Tibial artery (tissue), 4 donors: ENCODE results near the gene RHBDD3.

Source experiments
- DNase-seq, 2 donors: peaks; one replicate each; pipeline ENCODE4 v3.0.0-alpha.2; 2019
- H3K27ac ChIP-seq, 2 donors: fragments of 200-600 bp; sonication (generic) in 1 of 2; 1 replicate in 1 of 2; 2 replicates in 1 of 2; pipeline ENCODE4 v1.5.1; 2018 to 2019; ENCODE audit warnings: mild to moderate bottlenecking in 1 of 2
- H3K27me3 ChIP-seq, 2 donors: fragments of 200-600 bp; sonication (generic) in 1 of 2; one replicate each; pipeline versions ENCODE4 v1.5.1 to v1.6.0; 2016 to 2019
- H3K36me3 ChIP-seq, 3 donors: fragments of 200-600 bp; sonication (generic) in 2 of 3; one replicate each; pipeline ENCODE4 v1.5.1; 2016 to 2019; ENCODE audit warnings: mild to moderate bottlenecking in 2 of 3
- H3K4me1 ChIP-seq, 4 donors: fragments of 200-600 bp; sonication (generic) in 2 of 4; 1 replicate in 3 of 4; 2 replicates in 1 of 4; pipeline ENCODE4 v1.5.1; 2016 to 2019
- H3K4me3 ChIP-seq, 2 donors: fragments of 200-600 bp; sonication (generic) in 1 of 2; 1 replicate in 1 of 2; 2 replicates in 1 of 2; pipeline ENCODE4 v1.5.1; 2018 to 2019; ENCODE audit warnings: mild to moderate bottlenecking in 2 of 2
- H3K9me3 ChIP-seq, 3 donors: fragments of 200-600 bp; sonication (generic) in 1 of 3; one replicate each; pipeline ENCODE4 v1.5.1; 2016 to 2019
- CTCF ChIP-seq, 2 experiments: fragments of 200-600 bp in 1 of 2; fragments of 450-650 bp in 1 of 2; IDR thresholded peaks; one replicate each; pipeline ENCODE4 v1.5.1; 2017 to 2019; ENCODE audit warnings: antibody characterized with exemption in 2 of 2, mild to moderate bottlenecking in 1 of 2, moderate library complexity in 1 of 2
- intact Hi-C: fragments of 100-400 bp; cut with DNase I; formaldehyde crosslinking; loops from one replicate; pipeline ENCODE4 v1.15.0; 2023; ENCODE audit warnings: low total_unique reads

Gene RHBDD3

DNA sequence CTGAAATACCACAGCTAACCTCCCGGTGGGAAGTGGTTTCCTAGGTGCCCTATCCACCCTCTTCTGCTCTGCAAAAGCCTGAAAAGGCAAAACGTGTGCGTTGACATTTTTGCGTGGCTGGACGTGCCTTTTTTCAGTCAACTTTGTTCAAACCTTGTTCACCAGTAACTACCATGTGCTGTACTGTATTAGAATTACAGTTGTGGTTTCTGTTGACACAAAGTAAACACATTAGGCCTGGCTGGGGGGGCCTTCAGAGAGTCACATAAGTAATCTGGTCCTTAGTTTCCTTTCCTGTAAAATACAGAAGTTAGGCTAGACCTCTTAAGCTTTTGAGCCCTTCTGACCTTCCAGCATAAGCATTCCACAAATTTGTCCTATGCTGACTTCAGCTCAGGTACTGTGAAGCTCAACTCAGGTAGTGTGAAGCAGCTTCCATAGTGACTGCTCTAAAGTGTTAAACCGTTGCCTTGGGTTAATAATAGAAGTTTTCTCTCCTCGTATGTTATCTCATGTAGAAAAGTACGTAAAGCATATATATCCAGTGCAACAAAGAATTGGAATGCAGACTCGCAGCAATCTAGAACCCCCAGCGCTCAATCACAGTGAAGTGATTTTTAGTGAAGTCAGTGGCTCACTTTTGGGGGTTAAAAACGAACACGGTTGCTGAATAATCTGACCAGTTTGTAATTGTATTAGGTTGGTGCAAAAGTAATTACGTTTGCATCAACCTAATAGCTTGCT lies 2.1 kb upstream of the RHBDD3 start:
- TF ChIP-seq CTCF (IDR thresholded peaks at IDR 0.05) = no peak
- peaks cover 0 to 67% (median 38%) of the 10 kb centered on the region in 4 donors for H3K4me1 ChIP-seq
- peak in 1 of 2 donors; percentile 37 for DNase-seq
- intact Hi-C loops = loop anchor here (5.0 to 10.0 kb wide), 2 partner anchors 37 to 385 kb away; partner anchors contain the start of genes GAS2L1 and ZNRF3
- H3K36me3 ChIP-seq = peaks cover 26 to 29% (median 28%) of the 10 kb centered on the region in 3 donors
- H3K9me3 ChIP-seq = no peaks in the 10 kb centered on the region
- H3K27ac ChIP-seq = peak overlapping the region; percentile 98 to 99
- peak overlapping the region; percentile 90 to 95 for H3K4me3 ChIP-seq
- no peaks in the 10 kb centered on the region for H3K27me3 ChIP-seq

GRCh38 chr22:29269230-29269604 lies 1.4 kb upstream of the RHBDD3 start:
- H3K4me1 ChIP-seq = peaks cover 0 to 62% (median 33%) of the 10 kb centered on the region in 4 donors
- intact Hi-C loops = loop anchor here (5.0 to 10.0 kb wide), 2 partner anchors 38 to 384 kb away; partner anchors contain the start of genes GAS2L1 and ZNRF3
- no peaks in the 10 kb centered on the region for H3K9me3 ChIP-seq
- DNase-seq = peak in 1 of 2 donors; percentile 51
- H3K27me3 ChIP-seq = no peaks in the 10 kb centered on the region
- peak overlapping the region; percentile 90 to 95 for H3K4me3 ChIP-seq
- TF ChIP-seq CTCF (IDR thresholded peaks at IDR 0.05) = no peak
- H3K27ac ChIP-seq = peak overlapping the region; percentile 98 to 99
- peaks cover 21 to 23% (median 22%) of the 10 kb centered on the region in 3 donors for H3K36me3 ChIP-seq

DNA sequence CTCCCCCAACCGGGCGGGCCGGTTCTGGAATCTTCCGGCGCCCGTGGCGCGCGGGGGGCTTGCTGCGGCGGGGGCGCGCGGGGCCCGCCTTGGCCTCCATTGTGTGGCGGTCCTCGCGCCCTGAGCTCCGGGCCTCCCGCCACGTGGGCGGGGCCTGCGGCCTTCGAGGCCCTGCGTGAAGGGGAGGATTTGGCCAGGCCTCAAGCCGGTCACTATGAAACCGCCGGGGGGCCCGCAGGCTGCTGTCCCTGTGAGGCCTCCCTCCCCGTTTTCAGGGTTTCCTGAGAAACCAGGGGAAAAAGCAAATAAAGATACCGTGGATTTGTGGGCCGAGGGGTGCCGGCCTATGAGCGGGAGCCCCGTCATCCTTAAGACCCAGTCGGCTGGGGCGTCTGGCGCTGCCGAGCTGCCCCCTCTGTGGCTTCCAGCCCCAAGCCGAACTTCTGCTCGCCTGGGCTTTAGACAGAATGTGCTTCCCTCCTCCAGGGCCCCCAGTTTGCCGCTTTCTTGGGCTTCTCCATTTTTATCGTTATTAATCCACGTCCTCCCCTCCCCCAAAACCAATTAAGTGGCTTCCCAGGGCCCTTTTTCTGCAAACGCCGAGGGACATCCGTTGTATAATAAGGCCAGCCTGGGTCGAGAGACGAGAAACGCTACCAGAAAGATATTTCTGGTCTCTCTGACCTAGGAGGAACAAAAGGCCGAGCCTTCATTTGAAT lies 889 bp upstream of the RHBDD3 start:
- intact Hi-C loops = loop anchor here (5.0 to 10.0 kb wide), 2 partner anchors 39 to 384 kb away; partner anchors contain the start of genes GAS2L1 and ZNRF3
- TF ChIP-seq CTCF (IDR thresholded peaks at IDR 0.05) = no peak
- Histone ChIP-seq H3K36me3 (peaks cover 16 to 23% (median 17%) of the 10 kb centered on the region in 3 donors), H3K4me3 (peak overlapping the region; percentile 90 to 95), H3K27ac (peak overlapping the region; percentile 98 to 99), H3K27me3 (no peaks in the 10 kb centered on the region), H3K4me1 (peaks cover 0 to 57% (median 32%) of the 10 kb centered on the region in 4 donors), H3K9me3 (no peaks in the 10 kb centered on the region)
- DNase-seq = peak; percentile 60 to 83

DNA sequence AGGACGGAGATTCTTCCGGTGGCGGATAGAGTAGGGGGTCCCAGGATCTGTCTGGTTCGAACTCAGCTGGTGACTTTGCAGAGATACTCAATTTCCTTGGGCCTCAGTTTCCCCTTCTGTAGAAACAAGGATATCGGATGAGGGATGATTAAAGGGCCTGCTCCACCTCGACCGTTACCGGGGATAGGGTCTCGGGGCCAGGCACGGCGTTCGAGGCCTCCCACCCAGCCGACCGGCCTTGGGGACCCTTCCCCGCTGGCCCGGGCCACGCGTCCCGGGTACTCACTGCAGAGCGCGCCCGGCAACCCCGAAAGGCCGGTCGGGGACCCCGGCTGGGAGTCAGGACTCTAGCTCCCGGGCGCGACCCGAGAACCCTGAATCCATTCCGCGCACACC lies 321 bp downstream of the RHBDD3 start:
- Histone ChIP-seq H3K4me1 (peaks cover 0 to 45% (median 30%) of the 10 kb centered on the region in 4 donors), H3K27me3 (no peaks in the 10 kb centered on the region), H3K4me3 (peak overlapping the region; percentile 90 to 95), H3K36me3 (peaks cover 4 to 24% (median 5%) of the 10 kb centered on the region in 3 donors), H3K9me3 (no peaks in the 10 kb centered on the region), H3K27ac (peak overlapping the region; percentile 98 to 99)
- intact Hi-C loops = loop anchor here (5.0 to 10.0 kb wide), 2 partner anchors 40 to 383 kb away; partner anchors contain the start of genes GAS2L1 and ZNRF3
- no peak for DNase-seq
- TF ChIP-seq CTCF (IDR thresholded peaks at IDR 0.05) = no peak

DNA sequence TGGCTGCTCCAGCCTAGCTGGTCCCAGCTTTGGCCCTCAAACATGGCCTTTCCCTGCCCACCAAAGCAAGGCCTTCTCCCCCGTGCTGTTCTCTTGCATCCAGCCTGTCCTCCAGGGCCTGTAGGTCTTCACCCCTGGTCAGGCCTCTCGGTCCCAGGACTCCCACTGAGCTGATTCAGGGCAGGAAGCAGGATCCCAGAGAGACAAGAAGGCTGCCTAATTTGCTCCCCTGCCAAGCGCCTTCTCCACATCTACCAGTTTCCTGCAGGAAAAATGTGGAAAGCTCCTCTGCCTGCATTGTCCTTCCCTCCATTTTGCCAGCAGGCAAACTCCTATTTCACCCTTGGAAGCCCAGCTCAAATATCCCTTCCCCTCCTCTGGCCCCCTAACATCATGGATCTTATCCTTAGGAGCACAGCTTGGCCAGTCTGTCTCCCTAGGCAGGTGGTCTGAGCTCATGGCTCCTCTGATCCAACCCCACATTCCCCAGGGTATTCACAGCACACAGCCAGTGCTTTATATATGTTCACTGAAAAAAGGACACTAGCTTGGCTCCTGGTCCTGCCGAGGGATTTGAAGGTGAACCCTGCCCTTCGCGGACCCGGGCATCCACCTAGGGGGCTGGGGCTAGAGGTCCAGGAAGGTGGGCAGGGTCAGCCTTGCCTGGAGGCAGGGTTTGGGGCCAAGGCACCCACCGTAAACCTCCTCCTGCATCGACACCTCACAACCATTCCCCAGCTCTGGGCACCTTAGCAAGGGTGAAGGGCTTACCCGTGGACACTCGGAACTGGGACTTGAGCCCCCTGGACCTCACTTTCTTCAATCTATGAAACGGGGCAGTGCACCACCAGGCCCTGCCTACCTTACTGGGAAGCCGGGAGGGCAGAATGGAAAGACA lies 968 bp downstream of the RHBDD3 start:
- intact Hi-C loops = loop anchor here (5.0 to 10.0 kb wide), 2 partner anchors 40 to 382 kb away; partner anchors contain the start of genes GAS2L1 and ZNRF3
- Histone ChIP-seq H3K4me1 (peaks cover 0 to 38% (median 23%) of the 10 kb centered on the region in 4 donors), H3K9me3 (no peaks in the 10 kb centered on the region), H3K4me3 (peak overlapping the region; percentile 90 to 95), H3K36me3 (peaks cover 0 to 24% (median 0%) of the 10 kb centered on the region in 3 donors), H3K27me3 (no peaks in the 10 kb centered on the region), H3K27ac (peak overlapping the region; percentile 98 to 99)
- no peak for TF ChIP-seq CTCF (IDR thresholded peaks at IDR 0.05)
- peak in 1 of 2 donors; percentile 65 for DNase-seq
